Heart right ventricle (tissue), 16 donors: ENCODE data around the gene EYS. TPM values are rescaled to one million over a fixed set of nuclear protein-coding genes. Genes with fewer than 3 reads are reported as not detected.

Experiments used
- ATAC-seq, 8 donors: fragments of 200-7000 bp; cut with Tn5 transposase; one replicate each; pipeline ENCODE4 v1.9.1; 2020; ENCODE audit warnings: mild to moderate bottlenecking in 8 of 8, moderate library complexity in 8 of 8, moderate number of reproducible peaks in 1 of 8
- DNase-seq, 2 donors: peaks; one replicate each; pipeline ENCODE4 v3.0.0-alpha.2; 2020
- H3K27ac ChIP-seq, 10 donors: fragments of 200-600 bp; sonication (generic) in 2 of 10; one replicate each; pipeline versions ENCODE4 v1.5.0 to v1.8.0; 2020 to 2022; ENCODE audit warnings: mild to moderate bottlenecking in 3 of 10
- H3K27me3 ChIP-seq, 7 donors: fragments of 200-600 bp; one replicate each; pipeline ENCODE4 v1.8.0; 2021 to 2022; ENCODE audit warnings: mild to moderate bottlenecking in 2 of 7
- H3K36me3 ChIP-seq, 9 donors: fragments of 200-600 bp; sonication (generic) in 1 of 9; one replicate each; pipeline versions ENCODE4 v1.5.0 to v1.8.0; 2020 to 2022; ENCODE audit warnings: mild to moderate bottlenecking in 2 of 9
- H3K4me1 ChIP-seq, 9 donors: fragments of 200-600 bp; sonication (generic) in 1 of 9; one replicate each; pipeline versions ENCODE4 v1.5.0 to v1.8.0; 2020 to 2022; ENCODE audit warnings: mild to moderate bottlenecking in 4 of 9
- H3K4me3 ChIP-seq, 10 donors: fragments of 200-600 bp; sonication (generic) in 2 of 10; one replicate each; pipeline versions ENCODE4 v1.5.0 to v1.8.0; 2020 to 2022; ENCODE audit warnings: mild to moderate bottlenecking in 7 of 10, moderate library complexity in 2 of 10
- H3K9me3 ChIP-seq, 11 donors: fragments of 200-600 bp in 10 of 11; sonication (generic) in 2 of 11; one replicate each; pipeline versions ENCODE4 v1.5.0 to v1.8.0; 2013 to 2022; ENCODE audit warnings: mild to moderate bottlenecking in 2 of 11, control low read depth in 1 of 11, moderate library complexity in 1 of 11
- CTCF ChIP-seq, 9 donors: fragments of 200-600 bp; sonication (generic) in 2 of 9; IDR thresholded peaks; one replicate each; pipeline versions ENCODE4 v1.5.0 to v1.8.0; 2021 to 2022; ENCODE audit warnings: antibody characterized with exemption in 9 of 9, mild to moderate bottlenecking in 5 of 9, moderate library complexity in 1 of 9
- WGBS, 2 donors: extraction: QIAGEN DNeasy Blood & Tissue Kit; methylation state at CpG; one replicate each; pipeline ENCODE4 v1.1.7; 2013; ENCODE audit warnings: inconsistent platforms in 1 of 2; 5-methylcytosine and 5-hydroxymethylcytosine counted together
- intact Hi-C, 10 donors: fragments of 100-400 bp; cut with DNase I; formaldehyde crosslinking; loops; one replicate each; pipeline versions ENCODE4 v1.11.1 to v1.14.2; 2022
- polyA plus RNA-seq, 2 donors: library from polyadenylated mRNA; stranded (reverse); fragments of 200-250 nt; gene quantifications; one replicate each; pipeline ENCODE4 v1.2.3, GENCODE V29; 2013
- total RNA-seq, 10 donors: library from RNA; stranded (reverse); fragmentation: NEBNext Ultra II Directional in 3 of 10; extraction: Animal tissue kit (Norgen Biotek cat#: 25700) in 3 of 10; gene quantifications; one replicate each; pipeline versions ENCODE4 v1.2.1 to v1.2.4, GENCODE V29; 2021 to 2023
- donor health status: Arrhythmogenic right ventricular cardiomyopathy.
- donor health status: ischemic (EF 13 %, LVEDD 7.1; RV severe dilation, severe dysfunction).
- donor health status: healthy with polysubstance abuse.
- donor health status: DM: no; HTN: yes; CAD: no.
- donor health status: DM: no; HTN: no; CAD: no.
- donor health status: ischemic (EF 25% LVEDD 6.9; RV normal size, moderate dysfunction).
- donor health status: ischemic (EF 25% LVEDD 5.7; RV mildly dilated, moderate dysfunction).
- donor health status: healthy.
- donor health status: DM: yes; HTN: yes; CAD: no.
- donor health status: Ischemic cardiomyopathy.
- donor health status: ischemic (EF 35%, LVEDD 5.7; RV mildly dilated, moderate dysfunction).
- donor health status: nonischemic (EF 11% LVEDD 7.7; RV severe dilation, severe dysfunction).
- donor health status: DM: yes; HTN: yes; CAD: no.
- donor health status: PGD.
- donor health status: ischemic (EF 29% LVEDD 5.4; RV normal size, mild dysfunction).
- donor health status: nonischemic (EF 23%, LVEDD 6.1; RV moderate dilation, normal function).

EYS gene
- total and polyA plus RNA-seq, 12 donors = 0.02 to 0.40 (median 0.18) TPM; not detected in 8

DNA sequence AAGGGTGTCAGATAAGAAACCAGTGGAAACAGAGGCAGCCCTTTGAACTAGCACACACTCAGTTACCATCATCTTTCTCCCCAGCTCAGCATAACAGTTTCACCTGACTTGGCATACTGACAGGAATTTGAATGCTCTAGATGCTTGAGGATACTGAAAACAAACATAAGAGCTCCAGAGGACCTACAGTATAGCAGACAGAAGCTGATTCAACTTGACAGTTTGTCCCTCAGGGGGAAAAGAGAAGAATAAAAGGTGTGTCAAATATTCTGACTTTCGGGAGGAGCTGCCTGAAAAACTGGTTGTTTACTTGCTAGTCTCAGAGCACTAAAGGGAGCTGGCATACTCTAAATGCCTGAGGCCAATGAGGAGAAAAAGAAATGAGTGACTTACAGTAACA is 35.1 kb downstream of the EYS start:
- Histone ChIP-seq H3K4me3 (no peak overlapping the region), H3K36me3 (no peaks in the 10 kb centered on the region), H3K27me3 (no peaks in the 10 kb centered on the region), H3K9me3 (peaks cover 0 to 30% (median 9%) of the 10 kb centered on the region in 11 donors), H3K4me1 (no peaks in the 10 kb centered on the region), H3K27ac (no peak overlapping the region)
- DNase-seq (no peak), ATAC-seq (no peak)
- TF ChIP-seq CTCF (IDR thresholded peaks at IDR 0.05) = no peak
- 49 to 67% methylated on average over 1 of the region's 1 CpG for WGBS, 2 donors
- intact Hi-C loops = no loop called here

- Histone ChIP-seq H3K4me3 (no peak overlapping the region), H3K4me1 (no peaks in the 10 kb centered on the region), H3K27ac (no peak overlapping the region), H3K27me3 (no peaks in the 10 kb centered on the region), H3K36me3 (no peaks in the 10 kb centered on the region), H3K9me3 (peaks cover 0 to 10% (median under 1%) of the 10 kb centered on the region in 11 donors)
- TF ChIP-seq CTCF (IDR thresholded peaks at IDR 0.05) = no peak
- no peak for DNase-seq
- ATAC-seq = no peak
- intact Hi-C loops = no loop called here
Measured at GRCh38 chr6:65667916-65668656, 38.9 kb downstream of the EYS start.

- Histone ChIP-seq H3K27ac (no peak overlapping the region), H3K36me3 (no peaks in the 10 kb centered on the region), H3K4me1 (no peaks in the 10 kb centered on the region), H3K4me3 (no peak overlapping the region), H3K9me3 (peaks cover 0 to 22% (median 0%) of the 10 kb centered on the region in 11 donors), H3K27me3 (no peaks in the 10 kb centered on the region)
- no peak for ATAC-seq
- TF ChIP-seq CTCF (IDR thresholded peaks at IDR 0.05) = no peak
- no peak for DNase-seq
- intact Hi-C loops = no loop called here
Measured at GRCh38 chr6:65650086-65650485, 56.9 kb downstream of the EYS start.

DNA sequence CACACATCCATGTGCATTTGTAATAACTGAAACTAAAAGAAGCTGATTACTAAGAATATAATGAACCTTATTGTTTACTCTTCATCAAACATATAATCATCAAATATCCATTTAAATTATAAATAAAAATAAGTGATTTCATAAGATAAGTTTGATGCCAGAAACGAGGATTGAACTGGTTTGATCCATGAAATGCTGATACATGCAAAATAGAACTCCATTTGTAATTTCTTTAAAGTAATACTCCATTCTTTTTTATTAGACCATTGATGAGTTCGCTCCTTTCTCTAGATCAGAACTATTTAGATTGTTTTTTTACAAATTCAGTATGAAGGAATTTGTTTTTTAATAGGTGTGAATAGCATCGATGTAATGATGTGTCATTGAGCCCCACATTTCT is 57.6 kb downstream of the EYS start:
- no peak for ATAC-seq

More for the DNA sequence above, 57.6 kb downstream of the EYS start:
- Histone ChIP-seq H3K4me3 (no peak overlapping the region), H3K4me1 (no peaks in the 10 kb centered on the region), H3K27me3 (no peaks in the 10 kb centered on the region), H3K27ac (no peak overlapping the region), H3K36me3 (no peaks in the 10 kb centered on the region), H3K9me3 (peaks cover 0 to 28% (median 0%) of the 10 kb centered on the region in 11 donors)
- no peak for TF ChIP-seq CTCF (IDR thresholded peaks at IDR 0.05)
- intact Hi-C loops = no loop called here
- no peak for DNase-seq
- 68 to 73% methylated on average over 3 of the region's 3 CpGs for WGBS, 2 donors
